22Rv1 (cell line): ENCODE data around the gene EZH1.

Source experiments
- ZFX ChIP-seq: fragments of 450-650 bp; IDR thresholded peaks from 2 replicates; pipeline ENCODE4 v1.6.1; 2017; ENCODE audit warnings: antibody characterized with exemption, borderline replicate concordance
- TF ChIP-seq, protein P1 (sequence below): fragments of 450-650 bp; IDR thresholded peaks from 2 replicates; pipeline ENCODE4 v1.5.1; 2017; ENCODE audit warnings: mild to moderate bottlenecking

DNA sequence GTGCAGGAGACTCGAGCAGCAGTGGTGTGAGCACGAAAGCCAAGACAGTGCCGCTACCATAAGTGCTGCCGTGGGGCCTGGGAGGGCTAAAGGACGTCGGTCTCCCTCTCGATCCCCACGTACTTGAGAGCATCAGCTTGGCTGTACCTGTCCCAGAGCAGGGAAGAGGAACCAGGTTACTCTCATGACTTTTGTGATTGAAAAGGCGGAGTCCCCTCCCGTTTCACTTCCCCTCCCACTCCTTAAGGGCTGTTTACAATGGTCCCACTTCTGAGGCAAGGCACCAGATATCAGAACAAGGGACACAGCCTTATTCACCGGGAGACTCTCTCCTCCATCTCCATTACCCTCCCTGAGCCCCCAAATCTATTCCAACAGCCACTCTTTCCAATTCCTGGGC is 42.4 kb downstream of the EZH1 start:
- TF ChIP-seq, protein P1, sequence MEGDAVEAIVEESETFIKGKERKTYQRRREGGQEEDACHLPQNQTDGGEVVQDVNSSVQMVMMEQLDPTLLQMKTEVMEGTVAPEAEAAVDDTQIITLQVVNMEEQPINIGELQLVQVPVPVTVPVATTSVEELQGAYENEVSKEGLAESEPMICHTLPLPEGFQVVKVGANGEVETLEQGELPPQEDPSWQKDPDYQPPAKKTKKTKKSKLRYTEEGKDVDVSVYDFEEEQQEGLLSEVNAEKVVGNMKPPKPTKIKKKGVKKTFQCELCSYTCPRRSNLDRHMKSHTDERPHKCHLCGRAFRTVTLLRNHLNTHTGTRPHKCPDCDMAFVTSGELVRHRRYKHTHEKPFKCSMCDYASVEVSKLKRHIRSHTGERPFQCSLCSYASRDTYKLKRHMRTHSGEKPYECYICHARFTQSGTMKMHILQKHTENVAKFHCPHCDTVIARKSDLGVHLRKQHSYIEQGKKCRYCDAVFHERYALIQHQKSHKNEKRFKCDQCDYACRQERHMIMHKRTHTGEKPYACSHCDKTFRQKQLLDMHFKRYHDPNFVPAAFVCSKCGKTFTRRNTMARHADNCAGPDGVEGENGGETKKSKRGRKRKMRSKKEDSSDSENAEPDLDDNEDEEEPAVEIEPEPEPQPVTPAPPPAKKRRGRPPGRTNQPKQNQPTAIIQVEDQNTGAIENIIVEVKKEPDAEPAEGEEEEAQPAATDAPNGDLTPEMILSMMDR, result no peak
- no peak for TF ChIP-seq ZFX
